ENCODE results near the gene REV3L.

REV3L gene

GRCh38 chr6:111353912-111354462 is 129.0 kb downstream of the REV3L start:
- no peaks in the 10 kb centered on the region for H4K20me1 ChIP-seq (ENCODE audit: control insufficient read depth, insufficient read depth, low read depth, low read length)
- no peaks in the 10 kb centered on the region for H3K9me2 ChIP-seq (replicated peaks; ENCODE audit: control insufficient read depth, low read length)
- H3F3A ChIP-seq (ENCODE audit: control insufficient read depth, insufficient read depth) = no peaks in the 10 kb centered on the region
- H3K4me2 ChIP-seq (ENCODE audit: low read length) = no peak overlapping the region
- H3K4me3 ChIP-seq (ENCODE audit: low read length) = no peak overlapping the region
- H3K27me3 ChIP-seq (ENCODE audit: control insufficient read depth, low read length) = no peaks in the 10 kb centered on the region
- H3K27ac ChIP-seq (ENCODE audit: low read depth, low read length) = no peak overlapping the region
- H3K9me3 ChIP-seq (ENCODE audit: control insufficient read depth, insufficient read depth, low read length) = no peaks in the 10 kb centered on the region
- H3K36me3 ChIP-seq (ENCODE audit: control insufficient read depth, low read length) = peaks cover 80% of the 10 kb centered on the region
- TF ChIP-seq, protein P1, sequence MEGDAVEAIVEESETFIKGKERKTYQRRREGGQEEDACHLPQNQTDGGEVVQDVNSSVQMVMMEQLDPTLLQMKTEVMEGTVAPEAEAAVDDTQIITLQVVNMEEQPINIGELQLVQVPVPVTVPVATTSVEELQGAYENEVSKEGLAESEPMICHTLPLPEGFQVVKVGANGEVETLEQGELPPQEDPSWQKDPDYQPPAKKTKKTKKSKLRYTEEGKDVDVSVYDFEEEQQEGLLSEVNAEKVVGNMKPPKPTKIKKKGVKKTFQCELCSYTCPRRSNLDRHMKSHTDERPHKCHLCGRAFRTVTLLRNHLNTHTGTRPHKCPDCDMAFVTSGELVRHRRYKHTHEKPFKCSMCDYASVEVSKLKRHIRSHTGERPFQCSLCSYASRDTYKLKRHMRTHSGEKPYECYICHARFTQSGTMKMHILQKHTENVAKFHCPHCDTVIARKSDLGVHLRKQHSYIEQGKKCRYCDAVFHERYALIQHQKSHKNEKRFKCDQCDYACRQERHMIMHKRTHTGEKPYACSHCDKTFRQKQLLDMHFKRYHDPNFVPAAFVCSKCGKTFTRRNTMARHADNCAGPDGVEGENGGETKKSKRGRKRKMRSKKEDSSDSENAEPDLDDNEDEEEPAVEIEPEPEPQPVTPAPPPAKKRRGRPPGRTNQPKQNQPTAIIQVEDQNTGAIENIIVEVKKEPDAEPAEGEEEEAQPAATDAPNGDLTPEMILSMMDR (IDR thresholded peaks at IDR 0.05; ENCODE audit: low read depth, low read length, poor library complexity, severe bottlenecking) = no peak
- TF ChIP-seq EZH2phosphoT487 (IDR thresholded peaks at IDR 0.05; ENCODE audit: borderline replicate concordance, low read length) = no peak
- no peaks in the 10 kb centered on the region for H3K79me2 ChIP-seq (ENCODE audit: control insufficient read depth, low read length)
- H3K4me1 ChIP-seq (ENCODE audit: control insufficient read depth, low read length) = no peaks in the 10 kb centered on the region

- Histone ChIP-seq H3K4me2 (ENCODE audit: low read length) (no peak overlapping the region), H3K27ac (ENCODE audit: low read depth, low read length) (no peak overlapping the region), H3K4me1 (ENCODE audit: control insufficient read depth, low read length) (no peaks in the 10 kb centered on the region), H3K9me2 (replicated peaks; ENCODE audit: control insufficient read depth, low read length) (no peaks in the 10 kb centered on the region), H4K20me1 (ENCODE audit: control insufficient read depth, insufficient read depth, low read depth, low read length) (no peaks in the 10 kb centered on the region), H3K9me3 (ENCODE audit: control insufficient read depth, insufficient read depth, low read length) (no peaks in the 10 kb centered on the region), H3K36me3 (ENCODE audit: control insufficient read depth, low read length) (peaks cover 84% of the 10 kb centered on the region), H3K27me3 (ENCODE audit: control insufficient read depth, low read length) (no peaks in the 10 kb centered on the region), H3K79me2 (ENCODE audit: control insufficient read depth, low read length) (no peaks in the 10 kb centered on the region), H3K4me3 (ENCODE audit: low read length) (no peak overlapping the region), H3F3A (ENCODE audit: control insufficient read depth, insufficient read depth) (no peaks in the 10 kb centered on the region)
- TF ChIP-seq EZH2phosphoT487 (IDR thresholded peaks at IDR 0.05; ENCODE audit: borderline replicate concordance, low read length) = no peak
- TF ChIP-seq, protein P1 (IDR thresholded peaks at IDR 0.05; ENCODE audit: low read depth, low read length, poor library complexity, severe bottlenecking) = no peak
Observed at GRCh38 chr6:111347589-111347988, 135.4 kb downstream of the REV3L start.

DNA sequence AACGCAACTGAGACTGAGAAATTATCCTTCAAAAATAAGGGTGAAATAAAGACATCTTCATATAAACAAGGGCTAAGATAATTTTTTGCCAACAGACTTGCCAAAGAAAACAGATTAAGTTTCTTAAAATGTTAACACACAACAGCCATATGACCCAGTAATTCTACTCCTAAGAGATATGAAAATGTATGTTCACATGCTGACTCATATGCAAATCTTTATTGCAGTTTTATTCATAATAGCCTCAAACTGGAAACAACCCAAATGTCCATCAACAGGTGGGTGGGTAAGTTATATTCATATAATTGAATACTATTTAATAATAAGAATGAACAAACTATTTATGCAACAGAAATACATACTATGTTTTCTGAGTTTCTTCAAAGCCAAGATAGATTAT is 140.1 kb downstream of the REV3L start:
- Histone ChIP-seq H3K9me2 (replicated peaks; ENCODE audit: control insufficient read depth, low read length) (no peaks in the 10 kb centered on the region), H3K36me3 (ENCODE audit: control insufficient read depth, low read length) (peaks cover 57% of the 10 kb centered on the region), H3K4me3 (ENCODE audit: low read length) (no peak overlapping the region), H3K79me2 (ENCODE audit: control insufficient read depth, low read length) (no peaks in the 10 kb centered on the region), H3K9me3 (ENCODE audit: control insufficient read depth, insufficient read depth, low read length) (no peaks in the 10 kb centered on the region), H3K4me2 (ENCODE audit: low read length) (no peak overlapping the region), H3K4me1 (ENCODE audit: control insufficient read depth, low read length) (no peaks in the 10 kb centered on the region), H3K27me3 (ENCODE audit: control insufficient read depth, low read length) (no peaks in the 10 kb centered on the region), H3F3A (ENCODE audit: control insufficient read depth, insufficient read depth) (no peaks in the 10 kb centered on the region), H4K20me1 (ENCODE audit: control insufficient read depth, insufficient read depth, low read depth, low read length) (no peaks in the 10 kb centered on the region), H3K27ac (ENCODE audit: low read depth, low read length) (no peak overlapping the region)
- TF ChIP-seq EZH2phosphoT487 (IDR thresholded peaks at IDR 0.05; ENCODE audit: borderline replicate concordance, low read length) = no peak
- TF ChIP-seq, protein P1 (IDR thresholded peaks at IDR 0.05; ENCODE audit: low read depth, low read length, poor library complexity, severe bottlenecking) = no peak
